ENCODE data around the gene TBC1D10B. TPM values are rescaled to one million over a fixed set of nuclear protein-coding genes. Genes with fewer than 3 reads are reported as not detected.

Gene TBC1D10B
- total RNA-seq, 4 donors from 2014 or later, result 16.8 to 44.6 (median 18.8) TPM

GRCh38 chr16:30379158-30379783, 9.0 kb upstream of the TBC1D10B start:
- TF ChIP-seq CTCF (IDR thresholded peaks at IDR 0.05; ENCODE audit: low read depth), result no peak

GRCh38 chr16:30378236-30379157, 8.2 kb upstream of the TBC1D10B start:
- no peak for TF ChIP-seq CTCF (IDR thresholded peaks at IDR 0.05; ENCODE audit: low read depth)

- TF ChIP-seq CTCF (IDR thresholded peaks at IDR 0.05; ENCODE audit: low read depth), result no peak
Measured at GRCh38 chr16:30377812-30378235, 7.5 kb upstream of the TBC1D10B start.

- TF ChIP-seq CTCF (IDR thresholded peaks at IDR 0.05; ENCODE audit: low read depth), result no peak
Measured at GRCh38 chr16:30377050-30377811, 6.9 kb upstream of the TBC1D10B start.

- no peak for TF ChIP-seq CTCF (IDR thresholded peaks at IDR 0.05; ENCODE audit: low read depth)
Measured at GRCh38 chr16:30376461-30376902, 6.2 kb upstream of the TBC1D10B start.

- TF ChIP-seq CTCF (IDR thresholded peaks at IDR 0.05; ENCODE audit: low read depth), result no peak
Measured at GRCh38 chr16:30375864-30376263, 5.6 kb upstream of the TBC1D10B start.
